ENCODE measurements around the gene USP35. TPM values are rescaled to one million over a fixed set of nuclear protein-coding genes. Genes with fewer than 3 reads are reported as not detected.

Gene USP35
- polyA plus RNA-seq, 3 donors: 0.42 to 7.6 (median 0.63) TPM

GRCh38 chr11:78168539-78169477, 19.9 kb upstream of the USP35 start:
- peaks cover 10 to 21% of the 10 kb centered on the region in 2 donors for H3K36me3 ChIP-seq (replicated peaks in 1 of 2; ENCODE audit: control insufficient read depth in 1 of 2, insufficient read depth in 2 of 2, low read length in 2 of 2)
- no peak overlapping the region for H2AFZ ChIP-seq (ENCODE audit: insufficient read depth, low read depth, low read length, poor library complexity, severe bottlenecking)
- no peak overlapping the region for H3K27ac ChIP-seq (ENCODE audit: low read depth in 1 of 2, low read length in 2 of 2)
- intact Hi-C loops (cut with micrococcal nuclease): no loop called here
- H3K4me3 ChIP-seq (replicated peaks in 1 of 3; ENCODE audit: low read depth in 2 of 3, low read length in 3 of 3): no peak overlapping the region
- Mint-ChIP-seq H3K9me3 (peaks cover 0 to 2% (median 0%) of the 10 kb centered on the region in 7 donors), H3K27ac (no peak overlapping the region), H3K4me3 (no peak overlapping the region), H3K4me1 (no peaks in the 10 kb centered on the region), H3K36me3 (peaks cover 24% of the 10 kb centered on the region in 2 donors), H3K27me3 (ENCODE audit: low read depth in 3 of 3) (peaks cover 0 to 3% (median 0%) of the 10 kb centered on the region in 3 donors)
- no peaks in the 10 kb centered on the region for H3K79me2 ChIP-seq (ENCODE audit: insufficient read depth, low read length)
- H3K27me3 ChIP-seq (ENCODE audit: control insufficient read depth in 2 of 2, insufficient read depth in 2 of 2, low read length in 2 of 2): no peaks in the 10 kb centered on the region
- H4K20me1 ChIP-seq (ENCODE audit: insufficient read depth, low read length): no peaks in the 10 kb centered on the region
- no peak for DNase-seq
- H3K4me1 ChIP-seq (ENCODE audit: control insufficient read depth in 1 of 2, insufficient read depth in 2 of 2, low read length in 2 of 2): no peaks in the 10 kb centered on the region
- WGBS (ENCODE audit: insufficient coverage): 96% methylated on average over 13 of the region's 17 CpGs
- no peak for TF ChIP-seq CTCF (IDR thresholded peaks at IDR 0.05)
- H3K9me3 ChIP-seq (replicated peaks in 1 of 2; ENCODE audit: control insufficient read depth in 1 of 2, insufficient read depth in 1 of 2, low read length in 2 of 2): no peaks in the 10 kb centered on the region
- no peak overlapping the region for H3K9ac ChIP-seq (ENCODE audit: insufficient read depth, low read length, poor library complexity, severe bottlenecking)
- H3K4me2 ChIP-seq (replicated peaks; ENCODE audit: extremely low read depth, low read length, poor library complexity, severe bottlenecking): no peak overlapping the region

- H3K27ac Mint-ChIP-seq: peak overlapping the region in 2 of 7 donors; percentile 1 to 31
- H3K9ac ChIP-seq (ENCODE audit: insufficient read depth, low read length, poor library complexity, severe bottlenecking): no peak overlapping the region
These were observed 18.3 kb upstream of the USP35 start for GRCh38 chr11:78170413-78170812.

More at GRCh38 chr11:78170413-78170812, 18.3 kb upstream of the USP35 start:
- Histone ChIP-seq H3K4me3 (replicated peaks in 1 of 3; ENCODE audit: low read depth in 2 of 3, low read length in 3 of 3) (no peak overlapping the region), H2AFZ (ENCODE audit: insufficient read depth, low read depth, low read length, poor library complexity, severe bottlenecking) (no peak overlapping the region), H4K20me1 (ENCODE audit: insufficient read depth, low read length) (no peaks in the 10 kb centered on the region), H3K36me3 (replicated peaks in 1 of 2; ENCODE audit: control insufficient read depth in 1 of 2, insufficient read depth in 2 of 2, low read length in 2 of 2) (peaks cover 15 to 29% of the 10 kb centered on the region in 2 donors), H3K4me1 (ENCODE audit: control insufficient read depth in 1 of 2, insufficient read depth in 2 of 2, low read length in 2 of 2) (no peaks in the 10 kb centered on the region), H3K9me3 (replicated peaks in 1 of 2; ENCODE audit: control insufficient read depth in 1 of 2, insufficient read depth in 1 of 2, low read length in 2 of 2) (no peaks in the 10 kb centered on the region), H3K79me2 (ENCODE audit: insufficient read depth, low read length) (no peaks in the 10 kb centered on the region), H3K27ac (ENCODE audit: low read depth in 1 of 2, low read length in 2 of 2) (no peak overlapping the region), H3K4me2 (replicated peaks; ENCODE audit: extremely low read depth, low read length, poor library complexity, severe bottlenecking) (no peak overlapping the region), H3K27me3 (ENCODE audit: control insufficient read depth in 2 of 2, insufficient read depth in 2 of 2, low read length in 2 of 2) (no peaks in the 10 kb centered on the region)
- Mint-ChIP-seq H3K36me3 (peaks cover 31% of the 10 kb centered on the region in 2 donors), H3K4me1 (no peaks in the 10 kb centered on the region), H3K4me3 (no peak overlapping the region), H3K9me3 (peaks cover 0 to 1% (median 0%) of the 10 kb centered on the region in 7 donors), H3K27me3 (ENCODE audit: low read depth in 3 of 3) (peaks cover 0 to 3% (median 0%) of the 10 kb centered on the region in 3 donors)
- no peak for TF ChIP-seq CTCF (IDR thresholded peaks at IDR 0.05)
- no peak for DNase-seq
- 95% methylated on average over 11 of the region's 11 CpGs for WGBS (ENCODE audit: insufficient coverage)
- intact Hi-C loops (cut with micrococcal nuclease): no loop called here
